ENCODE measurements around the gene OTUB2.

OTUB2 gene

GRCh38 chr14:94051115-94051514 lies 25.0 kb downstream of the OTUB2 start:
- DNase-seq (ENCODE audit: low read depth in 1 of 2, low spot score in 1 of 2) = no peak
- Histone ChIP-seq H3K27me3 (ENCODE audit: insufficient read depth, poor library complexity, severe bottlenecking) (no peaks in the 10 kb centered on the region), H3K4me3 (replicated peaks; ENCODE audit: insufficient read depth, low read length) (no peak overlapping the region), H3K27ac (replicated peaks) (no peak overlapping the region)
- TF ChIP-seq CTCF (IDR thresholded peaks at IDR 0.05; ENCODE audit: insufficient read depth, low read length) (no peak), REST (IDR thresholded peaks at IDR 0.05; ENCODE audit: insufficient replicate concordance, low read depth) (no peak), GABPA (IDR thresholded peaks at IDR 0.05; ENCODE audit: low read depth) (no peak), POLR2AphosphoS5 (IDR thresholded peaks at IDR 0.05; ENCODE audit: low read depth) (no peak), SPI1 (IDR thresholded peaks at IDR 0.05; ENCODE audit: borderline replicate concordance, low read depth) (no peak)

- TF ChIP-seq CTCF (IDR thresholded peaks at IDR 0.05; ENCODE audit: insufficient read depth, low read length) = no peak
- TF ChIP-seq GABPA (IDR thresholded peaks at IDR 0.05; ENCODE audit: low read depth) = no peak
- no peak for TF ChIP-seq REST (IDR thresholded peaks at IDR 0.05; ENCODE audit: insufficient replicate concordance, low read depth)
- no peak for TF ChIP-seq SPI1 (IDR thresholded peaks at IDR 0.05; ENCODE audit: borderline replicate concordance, low read depth)
- no peak for TF ChIP-seq POLR2AphosphoS5 (IDR thresholded peaks at IDR 0.05; ENCODE audit: low read depth)
- DNase-seq (ENCODE audit: low read depth in 1 of 2, low spot score in 1 of 2) = no peak
- no peak overlapping the region for H3K4me3 ChIP-seq (replicated peaks; ENCODE audit: insufficient read depth, low read length)
- H3K27me3 ChIP-seq (ENCODE audit: insufficient read depth, poor library complexity, severe bottlenecking) = no peaks in the 10 kb centered on the region
- H3K27ac ChIP-seq (replicated peaks) = no peak overlapping the region
Measured at GRCh38 chr14:94051779-94052178, 25.6 kb downstream of the OTUB2 start.

- H3K27ac ChIP-seq (replicated peaks) = no peak overlapping the region
- no peak for TF ChIP-seq POLR2AphosphoS5 (IDR thresholded peaks at IDR 0.05; ENCODE audit: low read depth)
- no peak for TF ChIP-seq GABPA (IDR thresholded peaks at IDR 0.05; ENCODE audit: low read depth)
- no peak for TF ChIP-seq SPI1 (IDR thresholded peaks at IDR 0.05; ENCODE audit: borderline replicate concordance, low read depth)
- no peak for TF ChIP-seq REST (IDR thresholded peaks at IDR 0.05; ENCODE audit: insufficient replicate concordance, low read depth)
- TF ChIP-seq CTCF (IDR thresholded peaks at IDR 0.05; ENCODE audit: insufficient read depth, low read length) = no peak
- no peak for DNase-seq (ENCODE audit: low read depth in 1 of 2, low spot score in 1 of 2)
Measured at GRCh38 chr14:94052199-94052598, 26.1 kb downstream of the OTUB2 start.

More at GRCh38 chr14:94052199-94052598, 26.1 kb downstream of the OTUB2 start:
- no peak overlapping the region for H3K4me3 ChIP-seq (replicated peaks; ENCODE audit: insufficient read depth, low read length)
- no peaks in the 10 kb centered on the region for H3K27me3 ChIP-seq (ENCODE audit: insufficient read depth, poor library complexity, severe bottlenecking)
